Activated gamma-delta T cell (primary cell): ENCODE measurements around the gene KRTAP4-9.
"Not testable (repeated sequence)": the region's sequence is repeated elsewhere in the genome, so short reads cannot be mapped to it uniquely, and the experiment has no call there.

ENCODE experiments used
- DNase-seq: peaks from one replicate; lab custom pipeline; 2025; lab: John Stamatoyannopoulos, UW

Gene KRTAP4-9

DNA sequence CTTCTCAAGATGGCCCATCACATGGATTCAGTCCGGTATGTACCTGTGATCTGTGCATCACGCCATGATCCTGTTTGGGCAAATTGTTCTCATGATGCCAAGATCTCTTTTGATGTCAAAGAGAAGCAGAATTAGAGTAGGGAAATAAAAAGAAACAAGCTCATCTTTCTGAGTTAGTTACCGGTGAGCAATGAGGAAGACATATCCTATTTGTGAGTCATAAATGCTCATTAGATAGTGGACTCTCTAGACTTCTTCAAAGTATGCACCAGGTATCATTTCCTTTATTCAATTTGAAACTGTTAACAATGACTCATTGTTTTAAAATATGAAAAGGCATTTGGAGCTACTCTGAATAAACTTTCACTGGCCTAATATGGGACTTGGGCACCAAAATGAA lies 26.8 kb downstream of the KRTAP4-9 start:
- DNase-seq: no peak

DNA sequence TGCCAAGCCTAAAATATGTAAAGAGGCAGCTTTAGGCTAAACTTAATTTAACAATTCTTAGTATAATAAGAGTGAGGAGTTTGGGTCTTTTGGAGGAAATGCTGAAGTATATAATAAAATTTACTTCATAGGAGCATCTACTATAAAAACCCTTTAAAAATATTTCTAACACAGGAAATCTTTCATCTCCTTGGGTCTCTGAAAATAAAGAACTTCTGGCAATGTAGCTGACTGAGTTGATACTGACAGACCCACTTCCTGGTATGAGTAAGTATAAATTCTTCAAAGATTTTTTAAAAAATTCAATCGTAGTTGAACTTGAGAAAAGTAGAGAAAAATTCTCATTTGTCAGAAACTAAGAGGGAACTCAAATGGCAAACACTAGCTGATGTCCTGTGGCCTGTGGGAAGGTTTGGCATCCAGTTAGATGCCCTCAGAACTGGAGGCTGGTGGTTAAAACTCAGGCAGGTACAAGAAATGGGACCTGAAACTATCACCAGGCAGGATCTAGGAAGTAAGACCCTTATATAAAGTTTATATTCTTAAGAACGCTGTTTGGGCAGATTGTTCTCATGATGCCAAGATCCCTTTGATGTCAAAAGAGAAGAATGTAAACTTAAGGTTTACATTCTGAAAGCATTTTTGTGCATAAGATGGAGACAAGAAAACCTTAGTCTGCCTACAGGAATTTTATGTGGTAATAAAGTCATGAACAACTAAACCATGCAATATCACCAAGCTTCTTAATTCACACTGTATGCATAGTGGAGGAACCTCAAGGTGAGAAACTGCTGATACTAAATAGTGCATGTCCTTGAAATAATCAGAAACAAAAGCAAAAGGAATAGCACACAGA lies 28.9 kb downstream of the KRTAP4-9 start:
- no peak for DNase-seq

DNA sequence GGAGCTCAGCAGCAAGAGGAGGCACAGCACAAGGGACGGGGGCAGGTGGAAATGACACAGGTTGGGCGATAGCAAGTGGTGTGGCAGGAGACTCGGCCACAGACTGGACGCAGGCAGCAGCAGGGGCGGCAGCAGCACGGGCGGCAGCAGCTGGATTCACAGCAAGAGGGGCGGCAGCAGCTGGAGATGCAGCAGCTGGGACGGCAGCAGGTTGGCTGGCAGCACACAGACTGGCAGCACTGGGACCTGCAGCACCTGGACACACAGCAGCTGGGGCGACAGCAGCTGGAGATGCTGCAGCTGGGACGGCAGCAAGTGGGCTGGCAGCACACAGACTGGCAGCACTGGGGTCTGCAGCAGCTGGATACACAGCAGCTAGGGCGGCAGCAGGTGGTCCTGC lies 34.7 kb downstream of the KRTAP4-9 start:
- not testable (repeated sequence) for DNase-seq

DNA sequence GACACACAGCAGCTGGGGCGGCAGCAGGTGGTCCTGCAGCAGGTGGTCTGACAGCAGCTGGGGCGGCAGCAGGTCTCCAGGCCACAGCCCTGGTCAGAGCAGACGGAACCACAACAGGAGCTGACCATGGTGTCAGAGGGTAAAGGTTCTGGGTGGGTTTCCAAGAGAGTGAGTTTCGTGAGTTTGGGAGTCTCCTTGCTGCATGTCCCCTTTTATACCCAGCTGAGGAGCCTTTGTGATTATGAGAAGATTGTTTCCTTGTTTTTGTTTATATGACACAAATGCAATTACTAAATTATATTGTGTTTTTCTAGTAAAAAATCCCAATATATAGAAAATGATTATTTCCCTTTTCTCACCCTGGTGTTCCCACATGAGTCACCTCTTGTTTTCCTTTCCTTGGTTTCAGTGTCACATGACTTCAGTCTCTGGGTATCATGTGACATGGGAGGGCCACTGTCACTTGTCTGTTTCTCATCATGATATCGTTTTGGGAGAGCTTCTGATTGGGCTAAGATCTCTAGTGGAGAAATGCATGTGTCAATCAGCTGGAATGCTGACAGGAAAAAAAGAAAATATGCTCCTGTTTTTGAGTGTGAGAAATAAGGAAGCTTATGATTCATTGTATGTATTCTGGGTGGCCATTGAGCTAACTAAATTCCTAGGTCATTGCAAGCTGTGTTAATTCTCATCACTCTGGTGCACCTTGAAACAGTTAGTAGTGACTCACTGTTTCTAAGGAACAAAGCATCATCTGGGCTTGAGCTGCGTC lies 35.4 kb downstream of the KRTAP4-9 start, which contains the start of gene KRTAP4-6:
KRTAP4-6 (minus strand) TSS at position 185 of the 772 bp plus-strand sequence; CDS start at position 128, 57 bp downstream.
- DNase-seq: no peak

DNA sequence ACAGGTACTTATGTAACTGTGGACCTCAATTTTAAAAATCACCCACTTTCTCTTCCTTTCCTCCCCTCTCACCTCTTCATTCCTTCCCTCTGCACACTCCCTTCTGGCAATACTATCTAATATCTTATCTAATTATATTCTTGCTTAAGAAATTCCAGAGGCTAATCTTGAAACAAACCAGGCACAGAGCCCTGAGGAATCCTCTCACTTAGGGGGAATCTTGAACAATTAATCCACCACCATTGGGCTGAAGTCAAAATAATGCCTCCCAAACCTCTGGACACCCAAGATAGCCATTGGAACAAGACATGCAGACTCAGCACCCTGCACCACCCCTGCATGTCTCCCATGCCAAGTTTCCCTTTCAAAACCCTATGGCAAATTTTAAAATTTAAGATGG lies 36.2 kb downstream of the KRTAP4-9 start:
- no peak for DNase-seq

DNA sequence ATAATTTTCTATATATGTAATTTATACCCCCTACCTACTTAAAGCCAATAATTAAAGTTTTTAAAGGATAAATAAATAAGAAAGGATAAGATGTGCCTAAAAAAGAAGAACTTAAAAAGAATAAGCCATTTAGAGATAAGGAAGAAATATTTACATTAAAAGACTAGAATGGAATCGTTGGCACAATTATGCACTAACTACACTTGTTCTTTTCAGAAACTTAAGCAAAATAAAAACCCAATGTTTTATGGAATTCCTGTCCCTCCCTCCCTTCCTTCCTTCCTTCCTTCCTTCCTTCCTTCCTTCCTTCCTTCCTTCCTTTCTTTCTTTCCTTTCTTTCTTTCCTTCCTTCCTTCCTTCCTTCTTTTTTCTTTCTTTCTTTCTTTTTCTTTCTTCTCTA lies 39.7 kb downstream of the KRTAP4-9 start:
- no peak for DNase-seq

DNA sequence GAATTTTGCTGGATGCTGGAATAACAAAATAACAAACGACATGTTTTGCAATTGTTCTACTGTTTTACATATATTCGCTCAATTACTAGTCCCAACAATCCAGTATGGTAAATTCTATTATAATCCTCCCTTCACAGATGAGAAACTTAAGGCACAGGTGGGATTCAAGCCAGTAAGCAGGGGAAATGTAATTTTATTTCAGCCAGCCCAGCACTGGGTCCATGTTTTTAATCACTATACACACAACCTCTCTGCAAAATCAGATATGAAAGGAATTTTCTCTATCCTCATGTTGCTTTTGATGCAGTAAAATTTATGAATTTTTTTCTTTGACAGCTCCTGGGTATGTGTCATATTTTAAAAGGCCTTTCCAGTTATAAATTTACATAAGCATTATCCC lies 40.1 kb downstream of the KRTAP4-9 start:
- no peak for DNase-seq

DNA sequence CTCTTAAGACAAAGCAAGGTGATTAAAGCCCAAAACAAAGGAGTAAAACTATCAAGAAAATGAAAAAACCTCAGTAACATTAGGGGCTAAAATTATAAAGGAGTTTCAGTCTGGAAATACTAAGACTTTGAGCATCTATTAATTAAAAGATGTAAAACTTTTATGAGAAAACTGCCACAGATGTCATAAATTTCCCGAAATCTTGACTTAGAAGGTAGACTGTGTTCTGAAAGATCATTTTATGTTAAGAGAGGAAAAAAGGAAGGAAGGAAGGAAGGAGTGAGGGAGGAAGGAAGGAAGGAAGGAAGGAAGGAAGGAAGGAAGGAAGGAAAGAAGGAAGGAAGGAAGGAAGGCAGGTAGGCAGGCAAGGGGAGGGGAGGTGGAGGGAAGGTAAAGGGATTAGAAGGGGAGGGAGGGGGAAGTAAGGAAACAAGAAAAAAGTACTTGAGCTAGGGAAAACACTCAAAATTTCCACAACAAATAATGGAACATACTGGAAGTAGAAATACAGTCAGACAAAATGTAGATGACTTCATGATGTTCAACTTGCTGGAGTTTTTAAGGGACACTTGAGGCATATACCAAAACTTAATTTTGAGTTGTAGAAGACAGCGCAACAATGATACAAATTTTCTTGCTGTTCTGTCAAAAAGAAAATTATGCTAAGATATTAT lies 42.5 kb downstream of the KRTAP4-9 start:
- DNase-seq: no peak

DNA sequence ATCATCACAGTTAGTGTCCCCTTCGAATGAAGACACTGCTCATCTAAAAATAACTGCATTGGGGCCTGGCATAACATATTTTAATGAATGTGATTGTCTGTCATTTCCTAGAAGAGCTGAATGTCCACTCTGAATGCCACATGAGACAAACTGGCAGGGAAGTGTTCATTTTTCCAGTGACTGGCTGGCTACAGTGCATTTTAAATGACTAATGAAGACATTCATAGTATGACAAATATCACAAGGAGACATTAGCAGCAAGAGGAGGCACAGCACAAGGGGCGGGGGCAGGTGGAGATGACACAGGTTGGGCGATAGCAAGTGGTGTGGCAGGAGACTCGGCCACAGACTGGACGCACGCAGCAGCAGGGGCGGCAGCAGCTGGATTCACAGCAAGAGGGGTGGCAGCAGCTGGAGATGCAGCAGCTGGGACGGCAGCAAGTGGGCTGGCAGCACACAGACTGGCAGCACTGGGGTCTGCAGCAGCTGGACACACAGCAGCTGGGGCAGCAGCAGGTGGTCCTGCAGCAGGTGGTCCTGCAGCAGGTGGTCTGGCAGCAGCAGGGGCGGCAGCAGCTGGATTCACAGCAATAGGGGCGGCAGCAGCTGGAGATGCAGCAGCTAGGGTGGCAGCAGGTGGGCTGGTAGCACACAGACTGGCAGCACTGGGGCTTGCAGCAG lies 43.9 kb downstream of the KRTAP4-9 start:
- DNase-seq: not testable (repeated sequence)

DNA sequence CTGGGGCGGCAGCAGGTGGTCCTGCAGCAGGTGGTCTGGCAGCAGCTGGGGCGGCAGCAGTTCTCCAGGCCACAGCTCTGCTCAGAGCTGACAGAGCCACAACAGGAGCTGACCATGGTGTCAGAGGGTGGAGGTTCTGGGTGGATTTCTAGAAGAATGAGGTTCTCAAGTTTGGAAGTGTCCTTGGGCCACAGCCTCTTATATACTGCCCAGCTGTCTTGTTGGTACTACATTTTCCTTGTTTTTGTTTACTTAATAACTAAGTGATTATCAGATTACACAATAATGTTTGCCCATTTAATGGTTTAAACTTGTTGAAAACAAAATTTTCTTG lies 44.4 kb downstream of the KRTAP4-9 start, which contains the start of gene KRTAP4-5:
KRTAP4-5 (minus strand) TSS at position 174 of the 334 bp plus-strand sequence; CDS start at position 116, 58 bp downstream.
- DNase-seq: no peak

DNA sequence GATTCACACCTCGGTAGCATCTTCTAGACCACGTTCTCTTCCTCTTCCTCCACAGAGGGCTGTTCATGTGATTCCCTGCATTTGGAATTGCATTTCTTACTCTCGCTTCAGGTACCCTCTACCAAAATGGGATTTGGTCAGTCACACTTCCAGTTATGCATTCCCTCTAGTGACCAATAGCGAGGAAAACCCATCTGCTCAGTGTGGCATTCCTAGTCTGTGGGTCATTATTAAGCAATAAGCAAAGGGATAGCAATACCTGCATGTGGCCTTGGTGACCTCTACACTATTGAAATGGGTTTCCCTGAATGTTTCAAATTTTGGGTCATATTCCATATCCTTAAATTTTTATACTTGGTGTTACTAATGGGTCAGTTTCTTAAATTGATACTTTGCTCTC lies 44.8 kb downstream of the KRTAP4-9 start:
- no peak for DNase-seq

DNA sequence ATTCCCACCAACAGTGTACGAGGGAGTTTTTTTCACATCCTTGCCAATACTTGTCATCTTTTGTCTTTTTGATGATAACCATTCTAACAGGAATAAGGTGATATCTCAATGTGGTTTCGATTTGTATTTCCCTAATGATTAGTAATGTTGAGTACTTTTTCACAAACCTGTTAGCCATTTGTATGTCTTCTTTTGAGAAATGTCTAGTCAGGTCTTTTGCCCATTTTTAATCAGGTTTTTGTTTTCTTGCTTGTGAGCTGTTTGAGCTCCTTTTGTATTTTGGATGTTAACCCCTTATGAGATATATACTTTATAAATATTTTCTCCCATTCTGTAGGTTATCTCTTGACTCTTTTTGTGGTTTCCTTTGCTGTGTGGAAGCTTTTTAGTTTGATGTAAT lies 46.3 kb downstream of the KRTAP4-9 start:
- DNase-seq: no peak

DNA sequence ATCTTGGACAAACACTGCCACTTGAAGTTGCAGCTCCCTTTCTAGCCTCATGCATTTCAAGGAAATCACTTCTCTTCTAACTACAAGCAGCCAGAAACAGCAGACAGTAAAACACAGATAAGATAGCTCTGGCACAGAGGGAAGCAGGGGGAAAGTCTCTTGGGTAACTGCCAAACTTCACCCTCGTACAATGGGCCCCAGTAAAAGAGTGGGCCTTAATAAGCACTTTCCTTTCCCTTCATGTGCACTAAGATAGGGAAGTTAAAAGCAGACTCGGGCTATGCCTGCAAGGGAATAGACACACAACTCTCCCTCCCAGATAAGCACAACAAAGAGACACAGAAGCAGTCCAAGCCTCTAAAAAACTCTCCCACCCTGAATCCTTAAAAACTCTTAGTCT lies 48.7 kb downstream of the KRTAP4-9 start:
- DNase-seq: no peak
